Frontal cortex (tissue), 4 donors: ENCODE results near the gene TPRG1L. TPM values are rescaled to one million over a fixed set of nuclear protein-coding genes. Genes with fewer than 3 reads are reported as not detected.

ENCODE experiments used
- DNase-seq, 2 donors: peaks; one replicate each; pipeline ENCODE4 v3.0.0; 2012; ENCODE audit warnings: low spot score in 2 of 2
- FAIRE-seq: peaks from 2 replicates; lab custom pipeline; 2012; peaks lifted over from hg19 to GRCh38; lab: Jason Lieb, UNC
- total RNA-seq: library from RNA; depleted of rRNA; stranded (reverse); fragments of >200 nt; gene quantifications from one replicate; pipeline ENCODE4 v1.2.3, GENCODE V29; 2014
- donor health status: control.
- donor health status: control.
- donor health status: control.

TPRG1L gene
- total RNA-seq, 1 donor from 2014 or later: 23.6 TPM

GRCh38 chr1:3638676-3639075 lies 13.9 kb downstream of the TPRG1L start:
- DNase-seq: no peak
- no peak for FAIRE-seq

- DNase-seq (no peak), FAIRE-seq (no peak)
These were observed 14.6 kb downstream of the TPRG1L start for GRCh38 chr1:3639397-3639911.

GRCh38 chr1:3640121-3640837 lies 15.5 kb downstream of the TPRG1L start:
- FAIRE-seq (no peak), DNase-seq (no peak)

GRCh38 chr1:3641046-3641760 lies 16.4 kb downstream of the TPRG1L start:
- no peak for DNase-seq
- FAIRE-seq: no peak

- no peak for DNase-seq
- no peak for FAIRE-seq
These were observed 17.0 kb downstream of the TPRG1L start for GRCh38 chr1:3641816-3642215.

GRCh38 chr1:3642919-3643675 lies 18.3 kb downstream of the TPRG1L start:
- DNase-seq (no peak), FAIRE-seq (no peak)

- DNase-seq: no peak
These were observed 19.5 kb downstream of the TPRG1L start for GRCh38 chr1:3644273-3644672.

GRCh38 chr1:3645247-3645646 lies 20.4 kb downstream of the TPRG1L start:
- DNase-seq (no peak), FAIRE-seq (no peak)

More at GRCh38 chr1:3644273-3644672, 19.5 kb downstream of the TPRG1L start:
- no peak for FAIRE-seq

GRCh38 chr1:3645666-3646355 lies 21.0 kb downstream of the TPRG1L start:
- no peak for DNase-seq
- FAIRE-seq: no peak

GRCh38 chr1:3646596-3646995 lies 21.8 kb downstream of the TPRG1L start:
- DNase-seq: no peak
- FAIRE-seq: no peak

- FAIRE-seq: no peak
These were observed 24.8 kb downstream of the TPRG1L start, which contains the start of gene WRAP73 for GRCh38 chr1:3649342-3650247. Gene WRAP73 (minus strand): TSS chr1:3650103. CDS start chr1:3649999, 104 bp downstream.

GRCh38 chr1:3650248-3651025 lies 25.6 kb downstream of the TPRG1L start:
- FAIRE-seq (no peak), DNase-seq (no peak)

More at GRCh38 chr1:3649342-3650247, 24.8 kb downstream of the TPRG1L start, which contains the start of gene WRAP73:
- DNase-seq: peak; percentile 97

- FAIRE-seq: no peak
- DNase-seq: no peak
These were observed 26.5 kb downstream of the TPRG1L start for GRCh38 chr1:3651026-3651929.

GRCh38 chr1:3651930-3652547 lies 27.2 kb downstream of the TPRG1L start, which contains the start of gene TP73:
Gene TP73 (plus strand): TSS chr1:3652516. CDS start chr1:3682366, 29,850 bp downstream.
- FAIRE-seq (no peak), DNase-seq (peak in 1 of 2 donors; percentile 49)

GRCh38 chr1:3652548-3653285 lies 27.9 kb downstream of the TPRG1L start:
- DNase-seq (no peak), FAIRE-seq (no peak)

GRCh38 chr1:3653286-3653618 lies 28.4 kb downstream of the TPRG1L start:
- no peak for FAIRE-seq
- DNase-seq: no peak
